B cell (primary cell): ENCODE measurements around the gene ARNT2.

Source experiments
- EZH2 ChIP-seq: IDR thresholded peaks from 2 replicates; pipeline ENCODE4 v1.6.1; 2012; ENCODE audit warnings: borderline replicate concordance, low read depth, mild to moderate bottlenecking, moderate library complexity, low read length; ENCODE audit not compliant: insufficient read depth, poor library complexity, severe bottlenecking
- TF ChIP-seq, protein P1 (sequence below): fragments of 200-600 bp; IDR thresholded peaks from one replicate; pipeline ENCODE4 v1.8.0; 2022; ENCODE audit warnings: antibody characterized with exemption, mild to moderate bottlenecking

DNA sequence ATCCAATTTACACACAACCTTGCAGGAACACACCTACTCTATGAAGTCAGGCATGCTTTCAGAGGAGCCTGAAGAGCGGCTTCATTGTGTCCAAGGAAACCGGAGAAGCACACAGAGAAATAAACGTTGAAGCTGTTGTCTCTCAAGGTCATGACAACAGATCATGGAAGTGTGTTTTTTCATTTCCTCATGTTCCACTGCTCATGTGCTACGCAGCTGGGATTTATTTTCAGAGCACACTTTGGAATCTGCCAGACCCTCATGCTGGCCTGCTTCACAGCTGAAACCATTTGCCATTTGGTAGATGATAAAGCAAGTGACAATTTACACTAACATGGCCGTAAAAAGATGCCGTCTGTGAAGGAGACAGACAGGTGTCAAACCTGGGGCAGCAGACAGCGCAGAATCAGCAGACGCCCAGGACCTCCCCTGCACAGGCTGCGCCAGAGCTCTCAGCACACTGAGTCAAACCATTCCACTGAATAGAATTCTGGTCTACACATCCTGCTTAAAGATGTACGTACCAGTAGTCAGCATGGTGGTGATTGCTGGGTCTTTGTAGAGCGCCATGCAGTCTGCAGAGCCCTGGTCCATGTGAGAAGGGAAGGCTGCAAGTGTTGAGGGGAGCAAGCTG is 99.3 kb downstream of the ARNT2 start:
- TF ChIP-seq, protein P1, sequence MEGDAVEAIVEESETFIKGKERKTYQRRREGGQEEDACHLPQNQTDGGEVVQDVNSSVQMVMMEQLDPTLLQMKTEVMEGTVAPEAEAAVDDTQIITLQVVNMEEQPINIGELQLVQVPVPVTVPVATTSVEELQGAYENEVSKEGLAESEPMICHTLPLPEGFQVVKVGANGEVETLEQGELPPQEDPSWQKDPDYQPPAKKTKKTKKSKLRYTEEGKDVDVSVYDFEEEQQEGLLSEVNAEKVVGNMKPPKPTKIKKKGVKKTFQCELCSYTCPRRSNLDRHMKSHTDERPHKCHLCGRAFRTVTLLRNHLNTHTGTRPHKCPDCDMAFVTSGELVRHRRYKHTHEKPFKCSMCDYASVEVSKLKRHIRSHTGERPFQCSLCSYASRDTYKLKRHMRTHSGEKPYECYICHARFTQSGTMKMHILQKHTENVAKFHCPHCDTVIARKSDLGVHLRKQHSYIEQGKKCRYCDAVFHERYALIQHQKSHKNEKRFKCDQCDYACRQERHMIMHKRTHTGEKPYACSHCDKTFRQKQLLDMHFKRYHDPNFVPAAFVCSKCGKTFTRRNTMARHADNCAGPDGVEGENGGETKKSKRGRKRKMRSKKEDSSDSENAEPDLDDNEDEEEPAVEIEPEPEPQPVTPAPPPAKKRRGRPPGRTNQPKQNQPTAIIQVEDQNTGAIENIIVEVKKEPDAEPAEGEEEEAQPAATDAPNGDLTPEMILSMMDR = no peak
- no peak for TF ChIP-seq EZH2
